Measurements from ENCODE around the gene ABHD18.
"Not testable (repeated sequence)": the region's sequence is repeated elsewhere in the genome, so short reads cannot be mapped to it uniquely, and the experiment has no call there.

DNA sequence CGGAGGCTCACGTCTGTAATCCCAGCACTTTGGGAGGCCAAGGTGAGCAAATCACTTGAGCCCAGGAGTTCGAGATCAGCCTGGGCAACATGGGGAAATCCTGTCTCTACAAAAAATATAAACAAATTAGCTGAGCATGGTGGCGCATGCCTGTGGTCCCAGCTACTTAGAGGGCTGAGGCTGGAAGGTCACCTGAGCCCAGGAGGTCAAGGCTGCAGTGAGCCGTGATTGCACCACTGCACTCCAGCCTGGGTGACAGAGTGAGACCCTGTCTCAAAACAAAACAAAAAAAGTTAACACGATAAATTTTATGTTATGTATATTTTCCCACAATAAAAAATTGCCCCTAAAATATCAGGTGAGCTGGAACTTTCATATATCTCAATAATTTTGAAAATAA is 33.4 kb upstream of the ABHD18 start:
- TF ChIP-seq, protein P1, sequence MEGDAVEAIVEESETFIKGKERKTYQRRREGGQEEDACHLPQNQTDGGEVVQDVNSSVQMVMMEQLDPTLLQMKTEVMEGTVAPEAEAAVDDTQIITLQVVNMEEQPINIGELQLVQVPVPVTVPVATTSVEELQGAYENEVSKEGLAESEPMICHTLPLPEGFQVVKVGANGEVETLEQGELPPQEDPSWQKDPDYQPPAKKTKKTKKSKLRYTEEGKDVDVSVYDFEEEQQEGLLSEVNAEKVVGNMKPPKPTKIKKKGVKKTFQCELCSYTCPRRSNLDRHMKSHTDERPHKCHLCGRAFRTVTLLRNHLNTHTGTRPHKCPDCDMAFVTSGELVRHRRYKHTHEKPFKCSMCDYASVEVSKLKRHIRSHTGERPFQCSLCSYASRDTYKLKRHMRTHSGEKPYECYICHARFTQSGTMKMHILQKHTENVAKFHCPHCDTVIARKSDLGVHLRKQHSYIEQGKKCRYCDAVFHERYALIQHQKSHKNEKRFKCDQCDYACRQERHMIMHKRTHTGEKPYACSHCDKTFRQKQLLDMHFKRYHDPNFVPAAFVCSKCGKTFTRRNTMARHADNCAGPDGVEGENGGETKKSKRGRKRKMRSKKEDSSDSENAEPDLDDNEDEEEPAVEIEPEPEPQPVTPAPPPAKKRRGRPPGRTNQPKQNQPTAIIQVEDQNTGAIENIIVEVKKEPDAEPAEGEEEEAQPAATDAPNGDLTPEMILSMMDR (IDR thresholded peaks at IDR 0.05; ENCODE audit: borderline replicate concordance, extremely low read depth, low read length, poor library complexity, severe bottlenecking) = not testable (repeated sequence)
- TF ChIP-seq EZH2 (IDR thresholded peaks at IDR 0.05; ENCODE audit: borderline replicate concordance, low read depth, low read length, severe bottlenecking) = not testable (repeated sequence)
